GM20431 (cell line): ENCODE data around the gene PTPRE.

Experiments used
- in situ Hi-C: fragments of 300-500 bp; cut with MseI, MboI; formaldehyde crosslinking; loops from one replicate; pipeline ENCODE4 v1.15.0; 2020; ENCODE audit warnings: low sequenced_read_pairs; ENCODE audit not compliant: unreplicated experiment

PTPRE gene

DNA sequence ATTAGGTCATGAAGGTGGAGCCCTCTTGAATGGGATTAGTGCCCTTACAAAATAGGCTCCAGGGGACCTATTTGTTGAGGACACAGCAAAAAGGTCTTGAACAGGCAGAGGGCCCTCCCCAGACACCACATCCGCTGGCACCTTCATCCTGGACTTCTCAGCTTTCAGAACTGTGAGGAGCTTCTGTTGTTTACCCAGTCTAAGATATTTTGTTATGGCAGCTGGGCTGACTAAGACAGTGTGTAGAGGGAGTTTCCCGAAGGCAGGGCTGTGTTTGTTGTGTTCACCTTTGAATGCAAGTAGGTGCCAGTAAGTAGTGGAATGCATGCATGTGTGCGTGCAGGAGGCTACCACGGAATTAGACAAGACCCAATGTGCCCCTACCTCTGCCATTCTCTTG lies 106.7 kb downstream of the PTPRE start:
- in situ Hi-C loops, result no loop called here

- in situ Hi-C loops, result no loop called here
Observed at GRCh38 chr10:128014236-128014635, 107.3 kb downstream of the PTPRE start.

DNA sequence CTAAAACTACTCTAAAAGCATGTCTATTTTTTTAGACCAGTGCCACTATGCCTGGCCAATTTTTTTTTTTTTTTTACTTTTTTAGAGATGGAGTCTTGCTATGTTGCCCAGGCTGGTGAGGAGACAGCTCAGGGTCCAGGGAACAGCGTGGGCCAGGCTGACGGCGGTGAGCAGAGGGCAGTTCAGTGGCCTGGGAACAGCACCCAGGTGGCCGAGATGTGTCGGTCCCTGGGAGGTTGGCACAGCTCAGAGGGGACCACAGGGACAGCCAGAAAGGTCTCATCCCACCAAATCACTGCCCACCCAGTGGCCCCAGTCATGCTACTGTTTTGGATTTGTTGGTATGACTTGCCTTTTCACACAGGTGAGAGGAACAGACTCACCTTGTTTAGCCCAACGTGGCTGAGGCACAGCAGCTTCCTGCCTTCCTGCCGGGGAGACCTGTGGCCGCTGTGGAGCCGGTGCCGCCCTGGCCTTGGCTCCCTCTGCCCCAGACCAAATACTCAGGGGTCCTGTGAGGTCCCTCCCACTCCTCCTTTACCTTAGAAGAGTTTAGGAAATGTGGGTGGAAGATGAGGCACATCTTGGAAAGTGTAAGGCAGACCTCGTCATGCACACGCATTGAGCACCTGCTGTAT lies 109.6 kb downstream of the PTPRE start:
- in situ Hi-C loops, result no loop called here

DNA sequence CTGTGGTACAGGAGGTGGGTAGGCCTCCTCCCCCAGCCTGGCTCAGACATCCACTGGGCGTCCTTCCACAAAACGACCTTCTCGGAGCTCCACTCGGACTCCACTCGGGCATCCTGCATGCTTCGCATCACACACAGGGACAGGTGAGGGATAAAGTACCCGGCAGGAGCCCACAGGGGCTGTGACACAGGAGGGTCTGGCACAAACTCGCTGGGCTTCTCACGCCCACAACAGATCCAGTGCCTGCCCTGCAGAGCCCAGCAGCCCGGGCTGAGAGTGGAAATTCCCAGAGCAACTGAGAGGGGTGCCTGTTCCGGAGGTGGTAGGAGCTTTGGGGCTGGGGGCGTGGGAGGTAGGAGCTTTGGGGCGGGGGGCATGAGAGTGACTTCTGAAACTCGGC lies 110.9 kb downstream of the PTPRE start:
- in situ Hi-C loops, result no loop called here

DNA sequence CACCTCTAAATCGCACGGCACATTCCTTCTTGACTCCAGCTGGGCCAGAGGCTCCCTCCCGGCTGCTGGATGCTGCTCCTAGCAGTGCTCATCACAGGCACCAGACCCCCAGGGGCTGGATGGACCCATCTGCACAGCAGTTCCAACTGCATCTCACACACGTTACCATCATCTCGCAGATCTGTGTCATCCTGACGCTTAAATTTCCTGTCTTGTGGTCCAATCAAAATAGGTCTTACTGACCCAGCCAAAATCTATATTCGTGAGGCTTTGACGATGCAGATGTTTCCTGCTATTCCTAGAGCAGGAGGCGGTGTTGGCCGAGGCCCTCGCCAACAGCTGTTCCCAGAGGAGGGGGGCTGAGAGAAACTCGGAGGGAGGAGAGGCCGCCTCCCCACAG lies 111.3 kb downstream of the PTPRE start:
- in situ Hi-C loops, result no loop called here

DNA sequence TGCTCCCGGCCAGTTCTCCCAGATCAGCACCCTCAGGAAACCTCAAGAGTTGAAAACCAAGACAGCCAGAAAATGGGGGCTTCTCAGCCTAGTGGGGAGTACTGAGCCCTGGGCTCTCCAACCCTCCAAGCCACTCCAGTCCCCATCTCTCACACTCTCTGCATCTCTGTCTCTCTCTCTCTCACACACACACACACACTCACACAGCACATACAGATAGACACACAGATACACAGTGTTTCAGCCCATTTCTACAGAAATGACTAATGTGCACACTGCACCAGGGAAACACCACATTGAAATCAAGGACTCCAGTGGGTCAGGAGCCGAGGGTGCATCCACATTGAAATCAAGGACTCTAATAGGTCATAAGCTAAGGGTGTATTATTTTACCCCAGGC lies 111.8 kb downstream of the PTPRE start:
- in situ Hi-C loops, result no loop called here

DNA sequence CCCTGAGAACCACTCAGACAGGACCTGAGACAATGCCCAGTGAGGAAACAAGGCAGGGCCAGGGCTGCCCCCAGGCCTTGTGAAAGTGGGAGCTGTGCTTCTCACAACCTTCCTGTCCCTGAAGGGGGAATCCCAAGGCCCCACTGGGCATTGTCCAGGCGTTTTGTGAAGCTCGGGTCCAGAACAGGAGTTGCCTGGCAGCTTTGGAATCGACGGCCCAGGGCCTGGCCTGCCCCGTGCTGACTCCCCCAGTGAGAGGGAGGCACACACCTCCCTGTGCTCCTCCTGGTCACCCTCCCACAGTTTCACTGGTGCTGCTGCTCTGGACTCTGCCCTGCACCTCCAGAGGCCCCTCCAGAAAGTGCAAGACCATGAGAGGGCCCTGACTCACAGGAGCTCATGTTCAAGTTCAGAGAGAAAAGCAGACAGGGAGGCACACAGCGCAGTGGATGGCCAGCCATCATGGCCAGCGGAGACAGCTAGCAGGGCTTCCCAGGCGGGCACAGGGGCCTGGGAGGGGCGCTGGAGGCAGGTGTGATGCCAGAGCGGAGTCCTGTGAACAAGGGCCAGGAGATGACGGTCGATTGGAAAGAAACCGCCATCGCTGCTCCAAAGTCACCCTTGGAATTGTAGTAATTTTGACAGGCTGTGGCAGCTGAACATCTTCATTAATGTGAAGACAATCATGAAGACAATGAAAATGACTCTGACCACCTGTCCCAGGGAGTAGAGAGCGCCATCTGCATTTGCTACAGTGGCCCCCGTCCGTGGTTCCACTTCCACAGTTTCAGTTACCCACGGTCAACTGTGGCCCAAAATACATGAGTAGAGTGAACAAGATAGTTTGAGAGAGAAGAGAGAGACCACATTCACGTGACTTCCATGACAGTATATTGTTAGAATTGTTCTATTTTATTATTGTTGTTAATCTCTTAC lies 115.6 kb downstream of the PTPRE start:
- in situ Hi-C loops, result no loop called here

DNA sequence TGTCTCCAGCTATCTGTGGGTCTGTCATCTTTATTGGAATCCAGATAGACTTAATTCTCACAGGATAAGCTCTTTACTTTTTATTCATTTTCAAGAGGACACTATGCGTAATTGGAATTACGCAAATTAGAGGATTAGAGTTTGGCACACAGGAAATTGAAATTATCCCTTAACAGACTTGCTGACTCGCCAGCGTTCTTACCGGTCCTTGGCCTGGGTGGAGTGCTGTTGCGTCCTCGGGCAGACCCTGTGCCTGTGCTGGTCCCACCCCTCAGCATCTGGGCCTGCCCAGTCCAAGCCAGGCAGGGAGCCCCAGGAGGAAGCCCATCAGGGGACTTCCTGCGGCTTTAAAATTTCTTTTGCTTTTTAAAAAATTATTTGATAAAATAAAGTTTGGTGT lies 117.5 kb downstream of the PTPRE start:
- in situ Hi-C loops, result no loop called here

GRCh38 chr10:128025437-128025836 lies 118.5 kb downstream of the PTPRE start:
- in situ Hi-C loops, result no loop called here

DNA sequence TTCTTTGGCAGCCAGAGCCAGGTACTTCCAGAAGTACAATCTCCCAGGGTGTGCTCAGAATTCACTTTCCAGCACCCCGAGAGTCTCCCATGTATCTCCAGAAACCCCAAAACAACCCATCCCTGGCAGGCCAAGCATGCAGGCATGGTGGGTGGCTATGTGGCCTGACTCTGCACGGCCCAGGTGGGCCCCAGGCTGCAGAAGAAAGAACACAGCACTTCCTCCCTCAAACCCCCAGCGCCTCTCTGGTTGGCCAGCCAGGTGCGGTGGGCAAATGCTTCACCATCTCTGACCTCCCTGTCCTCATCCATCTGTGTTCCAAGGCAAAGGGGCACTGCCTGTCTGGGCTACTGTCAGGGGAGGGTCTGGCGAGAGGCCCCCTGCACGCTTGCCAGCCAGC lies 119.0 kb downstream of the PTPRE start:
- in situ Hi-C loops, result no loop called here

DNA sequence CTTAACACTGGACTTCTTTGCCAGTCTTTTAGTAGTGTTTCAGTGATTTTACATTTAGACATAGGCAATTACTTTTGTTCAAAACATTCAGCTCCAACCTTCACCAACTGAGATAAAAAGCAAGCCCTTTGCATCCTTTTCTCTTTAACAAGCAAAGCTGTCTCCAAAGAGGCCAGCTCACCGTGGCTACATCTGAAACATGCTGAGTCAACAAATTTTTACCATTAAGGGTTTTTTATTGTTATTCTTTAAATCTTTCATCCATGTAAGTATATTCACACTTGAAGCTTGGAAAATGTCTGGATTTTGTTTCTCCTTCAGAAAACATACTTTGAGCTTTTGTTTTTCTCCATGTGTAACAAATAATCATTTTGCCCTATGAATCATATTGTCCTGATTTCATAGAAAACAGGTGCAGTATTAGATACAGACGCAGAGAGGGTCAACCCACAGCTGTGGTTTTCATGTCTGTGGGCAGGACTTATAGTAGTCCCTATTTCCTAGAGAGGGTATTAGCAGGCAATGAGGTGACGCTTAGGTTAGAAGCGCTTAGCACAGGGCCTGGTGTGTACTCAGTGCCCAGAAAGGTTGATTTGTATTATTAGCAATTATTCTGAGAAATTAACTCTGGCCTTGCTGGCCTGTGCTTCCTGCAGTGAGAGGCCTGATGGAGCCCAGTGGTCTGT lies 119.9 kb downstream of the PTPRE start:
- in situ Hi-C loops, result no loop called here

GRCh38 chr10:128027306-128027705 lies 120.4 kb downstream of the PTPRE start:
- in situ Hi-C loops, result no loop called here

- in situ Hi-C loops, result no loop called here
Observed at GRCh38 chr10:128027822-128028507, 121.1 kb downstream of the PTPRE start.

- in situ Hi-C loops, result no loop called here
Observed at GRCh38 chr10:128028508-128029289, 121.8 kb downstream of the PTPRE start.

DNA sequence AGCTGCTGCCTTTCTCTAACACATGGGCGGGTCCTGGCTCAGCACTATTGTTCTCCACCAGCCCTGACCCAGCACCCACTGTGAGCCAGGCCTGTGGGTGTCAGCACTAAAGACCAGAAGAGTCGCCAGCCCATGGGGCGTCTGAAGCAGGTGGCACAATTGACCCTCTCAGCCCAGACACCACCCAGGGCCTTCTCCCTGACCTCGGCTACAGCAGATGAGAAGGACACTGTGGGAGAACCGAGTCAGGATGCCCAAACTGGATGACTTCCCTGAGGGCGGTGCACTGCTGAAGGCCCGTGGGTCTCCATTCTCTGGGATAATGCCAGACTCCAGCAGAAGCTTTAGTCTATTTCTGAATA lies 122.4 kb downstream of the PTPRE start:
- in situ Hi-C loops, result no loop called here

- in situ Hi-C loops, result no loop called here
Observed at GRCh38 chr10:128029731-128030369, 122.9 kb downstream of the PTPRE start.

DNA sequence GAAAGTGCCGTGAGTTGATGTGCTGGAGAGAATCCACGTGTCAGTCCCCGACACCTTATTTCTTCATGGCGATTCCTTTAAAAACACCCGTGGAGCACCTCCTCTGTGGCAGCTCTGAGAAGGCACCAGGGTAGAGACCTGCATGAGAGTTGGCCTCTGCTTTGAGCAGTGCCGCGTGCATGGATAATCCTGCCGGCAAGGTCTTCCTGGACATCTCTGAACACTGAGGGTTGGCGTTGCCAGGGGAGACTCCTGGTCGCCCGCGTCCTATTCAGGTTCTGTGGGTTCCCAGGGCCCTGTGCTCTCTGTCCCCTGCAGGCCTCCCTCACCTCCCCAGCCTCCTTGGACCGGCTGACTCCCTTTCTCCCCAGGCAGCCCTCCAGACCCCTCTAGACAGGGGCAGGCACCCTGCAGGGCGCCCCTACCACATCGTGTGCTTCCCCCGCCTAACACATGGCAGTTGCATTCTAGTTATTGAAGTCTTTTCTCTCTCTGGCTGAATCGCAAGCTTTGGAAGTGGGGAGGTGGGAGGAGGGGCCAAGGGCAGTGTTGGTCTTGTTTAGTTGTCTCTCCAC lies 123.7 kb downstream of the PTPRE start:
- in situ Hi-C loops, result no loop called here

- in situ Hi-C loops, result no loop called here
Observed at GRCh38 chr10:128031216-128031615, 124.3 kb downstream of the PTPRE start.

DNA sequence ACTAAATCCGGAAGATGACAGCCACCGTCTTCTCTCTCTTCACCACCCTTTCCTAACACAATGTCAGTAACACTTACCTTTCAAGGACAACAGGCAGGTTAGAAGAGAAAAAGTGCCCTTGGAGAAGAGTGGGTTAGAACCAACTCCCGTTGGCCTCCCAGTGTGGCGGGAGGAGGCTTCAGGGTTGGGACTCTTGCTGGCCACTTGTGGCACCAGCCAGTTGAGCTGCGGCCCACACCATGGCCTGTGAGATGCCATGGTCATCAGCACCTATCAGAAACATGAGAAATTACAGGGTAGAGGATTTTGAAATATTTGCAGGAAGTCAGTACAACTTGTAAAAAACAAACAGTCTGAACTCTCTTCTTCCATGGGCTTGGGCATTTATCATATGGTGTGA lies 125.6 kb downstream of the PTPRE start:
- in situ Hi-C loops, result no loop called here
